HCT116 (cell line): Measurements from ENCODE around the gene SPOP. TPM values are rescaled to one million over a fixed set of nuclear protein-coding genes. Genes with fewer than 3 reads are reported as not detected.

Experiments
- ATAC-seq: fragments of 200-7000 bp; cut with Tn5 transposase; 2 replicates; pipeline ENCODE4 v1.9.1; 2020; ENCODE audit warnings: mild to moderate bottlenecking, moderate library complexity
- BruUV-seq: library from RNA; stranded (reverse); fragments of 400-500 nt; replicated peaks from 2 replicates; lab custom pipeline; 2021; lab: Mats Ljungman, UMichigan
- CTCF ChIA-PET: fragments of 300-600 bp; sonication (Branson Sonifier 250); formaldehyde crosslinking; loops from one replicate; lab custom pipeline; 2021; ENCODE audit warnings: antibody characterized with exemption; lab: Charles Lee
- POLR2A ChIA-PET: fragments of 300-600, 350-600 bp; sonication (Branson Sonifier 250); formaldehyde crosslinking; loops from one replicate; lab custom pipeline; 2021; ENCODE audit warnings: antibody characterized with exemption; lab: Charles Lee
- RAD21 ChIA-PET, 2 experiments: fragments of 300-600 bp; sonication (Branson Sonifier 250); formaldehyde crosslinking; loops; one replicate each; lab custom pipeline; 2023; ENCODE audit warnings: low total read pairs in 2 of 2; ENCODE audit not compliant: uncharacterized antibody in 2 of 2, unreplicated experiment in 2 of 2, low non-redundant PET in 1 of 2; lab: Charles Lee
- DNase-seq: peaks from one replicate; pipeline ENCODE4 v3.0.0-alpha.2; 2010; ENCODE audit warnings: low read depth, low spot score
- H2AFZ ChIP-seq: fragments of 200-600 bp; shearing (Covaris generic), sonication (generic); 2 replicates; pipeline ENCODE4 v1.6.1; 2017; ENCODE audit warnings: low read depth, mixed run types, mixed read lengths, antibody characterized with exemption, low read length; ENCODE audit not compliant: poor library complexity, severe bottlenecking
- H3K27ac ChIP-seq: 2 replicates; pipeline ENCODE4 v1.5.1; 2012; ENCODE audit warnings: low read depth, low read length
- H3K27me3 ChIP-seq: fragments of 200-600 bp; sonication (generic); 2 replicates; pipeline ENCODE4 v1.6.1; 2016; ENCODE audit warnings: mixed run types, low read length, mixed read lengths; ENCODE audit not compliant: insufficient read depth
- H3K36me3 ChIP-seq, 2 experiments: fragments of 200-500 bp in 1 of 2; fragments of 200-600 bp in 1 of 2; sonication (Bioruptor generic) in 1 of 2; sonication (generic) in 1 of 2; 2 replicates each; pipeline versions ENCODE4 v1.5.1 to v1.6.1; 2014 to 2016; ENCODE audit warnings: low read length in 2 of 2, inconsistent platforms in 1 of 2, mixed read lengths in 1 of 2, mixed run types in 1 of 2; ENCODE audit not compliant: insufficient read depth in 2 of 2, control insufficient read depth in 1 of 2
- H3K4me1 ChIP-seq, 2 experiments: fragments of 200-600 bp in 1 of 2; sonication (generic) in 1 of 2; 2 replicates each; pipeline versions ENCODE4 v1.5.1 to v1.6.1; 2012 to 2017; ENCODE audit warnings: low read length in 2 of 2, inconsistent platforms in 1 of 2, mild to moderate bottlenecking in 1 of 2, mixed read lengths in 1 of 2, mixed run types in 1 of 2, moderate library complexity in 1 of 2; ENCODE audit not compliant: insufficient read depth in 2 of 2, control insufficient read depth in 1 of 2
- H3K4me2 ChIP-seq: fragments of 200-600 bp; sonication (generic); 2 replicates; pipeline ENCODE4 v1.6.1; 2017; ENCODE audit warnings: mixed run types, low read length, mixed read lengths
- H3K4me3 ChIP-seq, 2 experiments: fragments of 200-600 bp in 1 of 2; sonication (generic) in 1 of 2; replicated peaks in 1 of 2; 2 replicates each; pipeline ENCODE4 v1.5.1; 2011 to 2016; ENCODE audit warnings: low read length in 2 of 2, control low read depth in 1 of 2, low read depth in 1 of 2, mild to moderate bottlenecking in 1 of 2, mixed read lengths in 1 of 2, mixed run types in 1 of 2
- H3K79me2 ChIP-seq: fragments of 200-600 bp; sonication (generic); 2 replicates; pipeline ENCODE4 v1.6.1; 2017; ENCODE audit warnings: mild to moderate bottlenecking, mixed run types, low read length, moderate library complexity, mixed read lengths; ENCODE audit not compliant: insufficient read depth
- H3K9ac ChIP-seq: fragments of 200-600 bp; sonication (generic); 2 replicates; pipeline ENCODE4 v1.6.1; 2016; ENCODE audit warnings: low read length, mixed read lengths
- H3K9me2 ChIP-seq: fragments of 200-600 bp; sonication (generic), shearing (Covaris generic); 2 replicates; pipeline ENCODE4 v1.6.1; 2017; ENCODE audit warnings: mixed run types, mild to moderate bottlenecking, moderate library complexity; ENCODE audit not compliant: insufficient read depth
- H3K9me3 ChIP-seq, 2 experiments: fragments of 200-500 bp in 1 of 2; fragments of 200-600 bp in 1 of 2; sonication (Bioruptor generic) in 1 of 2; sonication (generic) in 1 of 2; 2 replicates each; pipeline ENCODE4 v1.6.1; 2014 to 2017; ENCODE audit warnings: low read length in 2 of 2, mixed read lengths in 2 of 2, inconsistent platforms in 1 of 2, low read depth in 1 of 2, mild to moderate bottlenecking in 1 of 2, mixed run types in 1 of 2, moderate library complexity in 1 of 2; ENCODE audit not compliant: control insufficient read depth in 1 of 2, insufficient read depth in 1 of 2
- H4K20me1 ChIP-seq: fragments of 200-600 bp; sonication (generic), shearing (Covaris generic); 2 replicates; pipeline ENCODE4 v1.6.1; 2017; ENCODE audit warnings: mixed run types, mild to moderate bottlenecking, moderate library complexity; ENCODE audit not compliant: insufficient read depth
- CBX3 ChIP-seq: IDR thresholded peaks from 2 replicates; pipeline ENCODE4 v1.6.1; 2012; ENCODE audit warnings: low read depth
- CTCF ChIP-seq, 3 experiments: fragments of 200-600 bp in 1 of 3; sonication (generic) in 1 of 3; IDR thresholded peaks in 2 of 3; conservative IDR thresholded peaks in 1 of 3; 2 replicates each; pipeline ENCODE4 v1.5.1; 2012 to 2017; ENCODE audit warnings: low read depth in 2 of 3, low read length in 2 of 3, antibody characterized with exemption in 1 of 3, borderline replicate concordance in 1 of 3, control low read depth in 1 of 3, mild to moderate bottlenecking in 1 of 3, mixed read lengths in 1 of 3, mixed run types in 1 of 3, moderate library complexity in 1 of 3; ENCODE audit not compliant: insufficient read depth in 1 of 3
- EZH2 ChIP-seq: fragments of 200-600 bp; sonication (generic); IDR thresholded peaks from 2 replicates; pipeline ENCODE4 v1.6.1; 2017; ENCODE audit warnings: antibody characterized with exemption, mixed run types
- POLR2A ChIP-seq: IDR thresholded peaks from 2 replicates; pipeline ENCODE4 v1.7.0; 2011; ENCODE audit warnings: borderline replicate concordance; ENCODE audit not compliant: insufficient read depth, insufficient read length; ENCODE audit errors: extremely low read depth
- POLR2AphosphoS5 ChIP-seq: IDR thresholded peaks from 2 replicates; pipeline ENCODE4 v1.6.1; 2011; ENCODE audit warnings: mild to moderate bottlenecking, low read depth, low read length, moderate library complexity
- RAD21 ChIP-seq: IDR thresholded peaks from 2 replicates; pipeline ENCODE4 v1.6.1; 2012; ENCODE audit warnings: low read depth, mild to moderate bottlenecking
- SP1 ChIP-seq: IDR thresholded peaks from 2 replicates; pipeline ENCODE4 v1.6.1; 2012; ENCODE audit warnings: low read depth
- TCF7L2 ChIP-seq: IDR thresholded peaks from 2 replicates; pipeline ENCODE4 v1.7.0; 2011; ENCODE audit warnings: borderline replicate concordance, inconsistent platforms; ENCODE audit not compliant: insufficient read depth, insufficient read length; ENCODE audit errors: extremely low read depth
- YY1 ChIP-seq: IDR thresholded peaks from 2 replicates; pipeline ENCODE4 v1.6.1; 2011; ENCODE audit warnings: low read length, low read depth, moderate library complexity, mild to moderate bottlenecking; ENCODE audit not compliant: insufficient replicate concordance; ENCODE audit errors: extremely low read depth
- ZBTB33 ChIP-seq: IDR thresholded peaks from 2 replicates; pipeline ENCODE4 v1.6.1; 2011; ENCODE audit warnings: mild to moderate bottlenecking, low read length, moderate library complexity; ENCODE audit not compliant: insufficient replicate concordance; ENCODE audit errors: extremely low read depth
- ZFX ChIP-seq: fragments of 450-650 bp; IDR thresholded peaks from 2 replicates; pipeline ENCODE4 v1.6.1; 2017
- intact Hi-C: fragments of 100-400 bp; cut with micrococcal nuclease; formaldehyde crosslinking; loops from 2 replicates; pipeline ENCODE4 v1.10.0; 2022
- total RNA-seq: library from RNA; stranded (reverse); gene quantifications from one replicate; pipeline ENCODE4 v1.2.1, GENCODE V29; 2021; ENCODE audit not compliant: unreplicated experiment
- TF ChIP-seq, protein P1 (sequence below): IDR thresholded peaks from 2 replicates; pipeline ENCODE4 v1.6.1; 2012

The SPOP gene
- total RNA-seq, 1 experiment from 2014 or later: 85.1 TPM

DNA sequence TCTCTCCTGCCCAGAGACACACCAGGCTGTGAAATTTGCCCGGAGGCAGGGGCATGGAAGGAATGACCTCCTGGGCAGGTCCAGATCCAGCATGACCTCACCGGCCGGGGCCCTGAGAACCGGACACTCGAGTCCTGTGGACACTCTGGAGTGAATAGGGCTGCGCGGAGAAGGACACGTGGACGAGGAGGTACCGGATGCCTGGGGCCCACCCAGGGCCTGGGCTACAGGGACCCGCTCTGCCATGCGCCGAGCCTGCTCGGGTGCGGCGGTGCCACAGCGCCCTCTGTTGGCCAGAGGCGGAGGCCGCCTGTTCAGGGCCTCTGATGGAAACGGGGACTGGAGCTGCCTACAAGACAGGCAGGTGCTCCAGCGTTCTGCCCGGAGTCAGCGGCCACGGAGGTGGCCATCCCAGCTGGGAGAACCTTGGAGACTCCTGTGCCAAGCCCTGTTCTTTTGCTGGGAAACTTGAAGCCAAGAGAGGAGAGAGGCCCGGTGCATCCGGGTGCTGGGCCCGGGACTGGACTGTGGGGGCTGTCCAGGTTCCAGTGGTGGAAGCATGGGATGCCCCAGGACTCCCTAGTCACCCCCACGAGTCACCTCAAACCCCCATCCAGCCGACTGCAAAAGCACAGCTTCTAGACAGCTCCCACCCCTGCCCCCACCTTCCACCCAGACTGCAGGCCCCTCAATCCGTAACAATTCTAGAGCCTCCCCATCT, 121.5 kb downstream of the SPOP start:
- CTCF ChIA-PET: interaction anchor here (0.6 to 3.8 kb wide), 51 partner anchors 9 to 521 kb away, joined by 3 to 81 read pairs (median 4); partner anchors contain the start of genes KAT7, NGFR, PHB1 and SLC35B1
- peak; percentile 94 for ATAC-seq
- Histone ChIP-seq H3K4me3 (no peak overlapping the region), H3K27ac (no peak overlapping the region; the same call in 1 of the 2 replicates), H3K9me3 (no peaks in the 10 kb centered on the region), H3K4me1 (peaks cover 0 to 17% of the 10 kb centered on the region in 2 experiments; a peak in 1 of 4 replicates), H3K36me3 (no peaks in the 10 kb centered on the region), H4K20me1 (no peaks in the 10 kb centered on the region), H3K9me2 (no peaks in the 10 kb centered on the region), H2AFZ (peak overlapping the region; percentile 79), H3K9ac (peak overlapping the region; percentile 34; the same call in 1 of the 2 replicates), H3K4me2 (peak overlapping the region; percentile 52), H3K27me3 (no peaks in the 10 kb centered on the region), H3K79me2 (no peaks in the 10 kb centered on the region)
- intact Hi-C loops: loop anchor here (1.0 to 2.0 kb wide), 4 partner anchors 60 to 241 kb away; no protein-coding TSS in a partner anchor
- RAD21 ChIA-PET: interaction anchor here (0.6 to 1.7 kb wide), 15 partner anchors 11 to 296 kb away, joined by 3 to 11 read pairs (median 3); partner anchors contain the start of genes NGFR (in 1 of the 2), PHB1 (in 1 of the 2) and SLC35B1 (in 1 of the 2)
- DNase-seq: peak; percentile 49
- POLR2A ChIA-PET: interaction anchor here (0.7 to 1.6 kb wide), 3 partner anchors 61 to 152 kb away, joined by 3 to 4 read pairs (median 3); partner anchors contain the start of genes NGFR, PHB1 and SLC35B1
- BruUV-seq: no TSS peak
- TF ChIP-seq RAD21 (peak; percentile 100), POLR2AphosphoS5 (peak; percentile 38; the same call in 1 of the 2 replicates), POLR2A (peak; percentile 21), TCF7L2 (no peak), CTCF (IDR thresholded peaks at IDR 0.05 in 2 of 3, conservative IDR thresholded peaks at IDR 0.05 in 1 of 3; ENCODE audit: borderline replicate concordance in 1 of 3, insufficient read depth in 1 of 3, low read depth in 2 of 3, low read length in 2 of 3) (peak; percentile 98 to 100 (median 100)), SP1 (no peak), ZFX (peak; percentile 58; the same call in 1 of the 2 replicates), YY1 (no peak), CBX3 (no peak), ZBTB33 (peak; percentile 37), EZH2 (no peak)
- TF ChIP-seq, protein P1, sequence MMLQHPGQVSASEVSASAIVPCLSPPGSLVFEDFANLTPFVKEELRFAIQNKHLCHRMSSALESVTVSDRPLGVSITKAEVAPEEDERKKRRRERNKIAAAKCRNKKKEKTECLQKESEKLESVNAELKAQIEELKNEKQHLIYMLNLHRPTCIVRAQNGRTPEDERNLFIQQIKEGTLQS: no peak
